Testis (tissue), 5 donors: ENCODE data around the gene ZNF567. TPM values are rescaled to one million over a fixed set of nuclear protein-coding genes. Genes with fewer than 3 reads are reported as not detected.

ENCODE experiments used
- DNase-seq: peaks from one replicate; pipeline ENCODE4 v3.0.0-alpha.2; 2019
- H3K27ac ChIP-seq, 2 donors: fragments of 200-600 bp; sonication (generic); one replicate each; pipeline ENCODE4 v1.5.1; 2019
- H3K27me3 ChIP-seq: fragments of 200-600 bp; sonication (generic); one replicate; pipeline ENCODE4 v1.5.1; 2019
- H3K36me3 ChIP-seq: fragments of 200-600 bp; sonication (generic); one replicate; pipeline ENCODE4 v1.5.1; 2017; ENCODE audit warnings: low read depth; ENCODE audit errors: missing control alignments
- H3K4me1 ChIP-seq: fragments of 200-600 bp; sonication (generic); one replicate; pipeline ENCODE4 v1.5.1; 2019
- H3K4me3 ChIP-seq, 2 donors: fragments of 200-600 bp; sonication (generic); one replicate each; pipeline ENCODE4 v1.5.1; 2017 to 2019
- H3K9me3 ChIP-seq: fragments of 200-600 bp; sonication (generic); one replicate; pipeline ENCODE4 v1.5.1; 2017
- CTCF ChIP-seq, 3 experiments: fragments of 450-650 bp in 2 of 3; fragments of 200-600 bp in 1 of 3; sonication (generic) in 1 of 3; IDR thresholded peaks; one replicate each; pipeline ENCODE4 v1.5.1; 2016 to 2019; ENCODE audit warnings: antibody characterized with exemption in 3 of 3, mild to moderate bottlenecking in 2 of 3, moderate library complexity in 1 of 3
- POLR2A ChIP-seq: fragments of 450-650 bp; IDR thresholded peaks from one replicate; pipeline ENCODE4 v1.6.1; 2017; ENCODE audit warnings: antibody characterized with exemption, mild to moderate bottlenecking, moderate library complexity
- WGBS, 2 donors: methylation state at CpG; one replicate each; pipeline ENCODE4 v1.1.5; 2018; 5-methylcytosine and 5-hydroxymethylcytosine counted together
- intact Hi-C: fragments of 100-400 bp; cut with DNase I; formaldehyde crosslinking; loops from one replicate; pipeline ENCODE4 v1.15.1; 2023; ENCODE audit warnings: low total_unique reads
- long read RNA-seq, 2 donors: transcript quantifications; one replicate each; lab custom pipeline, GENCODE V29; 2026
- polyA plus RNA-seq: library from polyadenylated mRNA; stranded (reverse); fragments of 350-450 nt; fragmentation: Illumina TruSeq; extraction: RNeasy Lipid Tissue Mini Kit (QIAGEN cat#74804); gene quantifications from one replicate; pipeline ENCODE4 v1.2.3, GENCODE V29; 2014; ENCODE audit warnings: low read depth, low replicate concordance; ENCODE audit not compliant: insufficient read depth
- total RNA-seq, 2 donors: library from RNA; depleted of rRNA; stranded (reverse); fragments of >200 nt; gene quantifications; one replicate each; pipeline ENCODE4 v1.2.3, GENCODE V29; 2016

ZNF567 gene
- 10 to 100 TPM in 1 of 2 donors, 1 to 10 TPM in 1; 9.8 to 17.0 TPM for total RNA-seq
- polyA plus RNA-seq: 17.9 TPM
- long read RNA-seq, donor 1, partial matches to known transcripts: 5 of 8 reads
- long read RNA-seq, donor 1, other reads (novel, unspliced or antisense): 0 of 8 reads
- long read RNA-seq, donor 2, partial matches to known transcripts: 0 of 1 reads
- long read RNA-seq, donor 2, other reads (novel, unspliced or antisense): 0 of 1 reads

DNA sequence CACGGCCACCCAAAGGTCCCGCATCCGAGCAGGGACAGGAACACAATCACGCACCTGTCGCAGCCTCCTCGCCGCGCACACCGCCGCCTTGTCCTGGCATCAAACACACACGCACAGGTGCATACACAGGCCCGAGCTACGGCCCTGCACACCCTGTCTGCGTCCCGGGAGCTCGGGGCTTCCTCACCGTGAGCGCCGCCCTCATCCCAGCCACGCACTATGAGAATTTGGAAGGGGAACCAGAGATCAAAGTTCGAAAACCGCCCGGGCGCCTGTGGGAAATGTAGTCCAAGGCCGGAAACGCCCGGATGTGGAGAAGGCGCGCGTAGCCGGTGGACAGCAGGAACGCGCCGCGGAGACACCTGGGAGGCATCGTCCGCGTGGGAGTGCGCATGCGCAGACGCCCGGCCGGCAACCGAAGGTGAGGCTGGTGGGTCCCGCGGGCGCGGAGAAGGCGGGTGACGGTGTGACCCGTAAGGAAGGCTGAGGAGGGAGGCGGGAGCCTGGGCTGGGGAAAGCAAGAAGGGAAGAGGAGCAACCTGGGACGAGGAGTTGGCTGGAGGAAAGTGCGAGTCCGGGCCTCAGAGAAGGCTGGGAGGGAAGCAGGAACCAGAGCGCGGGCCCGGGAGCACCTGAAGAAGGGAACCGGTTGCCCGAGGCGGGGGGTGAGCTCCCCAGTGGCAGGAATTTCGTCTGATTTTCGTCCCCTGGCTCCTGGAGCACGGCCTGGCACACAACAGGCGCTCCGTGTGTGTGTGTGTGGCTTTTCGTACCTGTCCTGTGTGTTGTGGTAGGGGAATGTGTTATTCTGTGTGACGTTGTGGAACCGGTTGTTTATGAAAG is at the start of gene ZNF567:
TSS of gene ZNF567 (plus strand) at position 399 of the 843 bp plus-strand sequence. CDS start 7,256 bp downstream, outside the sequence.
- Histone ChIP-seq H3K4me3 (peak within 1 kb of the TSS; percentile 68 to 80), H3K9me3 (no peaks in the 10 kb centered on the region), H3K36me3 (no peaks in the 10 kb centered on the region), H3K4me1 (peaks cover 12% of the 10 kb centered on the region), H3K27me3 (no peaks in the 10 kb centered on the region), H3K27ac (peak within 1 kb of the TSS; percentile 8 to 56)
- DNase-seq: peak; percentile 99
- TF ChIP-seq POLR2A (no peak), CTCF (IDR thresholded peaks at IDR 0.05) (peak in 1 of 3 experiments; percentile 19)
- intact Hi-C loops: no loop called here
- WGBS, 2 donors: 0% methylated on average over 55 to 69 of the region's 69 CpGs

DNA sequence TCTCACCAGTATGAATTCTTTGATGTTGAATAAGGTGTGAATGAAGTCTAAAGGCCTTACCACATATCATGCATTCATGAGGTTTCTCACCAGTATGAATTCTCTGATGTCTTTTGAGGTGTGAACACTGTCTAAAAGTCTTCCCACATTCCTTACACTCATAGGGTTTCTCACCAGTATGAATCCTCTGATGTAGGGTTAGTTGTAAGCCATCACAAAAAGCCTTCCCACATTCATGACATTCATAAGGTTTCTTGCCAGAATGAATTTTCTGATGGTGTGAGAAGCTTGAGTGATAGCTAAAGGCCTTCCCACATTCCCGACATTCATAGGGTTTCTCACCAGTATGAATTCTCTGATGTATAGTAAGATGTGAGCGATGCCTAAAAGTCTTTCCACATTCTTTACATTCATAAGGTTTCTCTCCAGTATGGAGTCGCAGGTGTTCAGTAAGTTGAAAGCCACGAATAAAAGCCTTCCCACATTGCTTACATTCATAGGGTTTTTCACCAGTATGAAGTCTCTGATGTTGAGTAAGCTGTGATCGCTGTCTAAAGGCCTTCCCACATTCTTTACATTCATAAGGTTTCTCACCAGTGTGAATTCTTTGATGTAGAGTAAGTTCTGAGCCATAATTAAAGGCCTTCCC is 48.4 kb upstream of the ZNF567 start:
- intact Hi-C loops: no loop called here
- WGBS, 2 donors: 95% methylated on average over 5 of the region's 5 CpGs
- Histone ChIP-seq H3K9me3 (no peaks in the 10 kb centered on the region), H3K4me1 (no peaks in the 10 kb centered on the region), H3K27me3 (no peaks in the 10 kb centered on the region), H3K27ac (no peak overlapping the region), H3K4me3 (no peak overlapping the region), H3K36me3 (no peaks in the 10 kb centered on the region)
- no peak for DNase-seq
- no peak for TF ChIP-seq CTCF (IDR thresholded peaks at IDR 0.05)
- no peak for TF ChIP-seq POLR2A

DNA sequence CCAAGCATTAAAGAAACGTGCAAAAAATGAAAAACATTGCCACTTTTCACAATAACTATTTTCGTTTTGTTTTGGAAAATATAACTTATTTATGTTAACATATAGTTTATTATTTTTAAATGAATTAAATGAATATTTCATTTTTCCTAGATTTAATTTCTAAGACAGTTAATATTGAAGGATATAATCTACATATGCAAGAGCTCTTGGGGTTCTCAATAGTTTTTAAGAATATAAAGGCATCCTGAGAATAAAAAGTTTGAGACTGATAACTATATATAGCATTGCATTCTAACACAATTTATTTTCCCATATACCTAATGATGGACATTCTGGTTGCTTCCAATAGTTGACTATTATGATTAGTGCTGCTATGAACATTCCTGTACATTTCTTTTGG is 40.7 kb upstream of the ZNF567 start:
- Histone ChIP-seq H3K36me3 (no peaks in the 10 kb centered on the region), H3K27me3 (no peaks in the 10 kb centered on the region), H3K9me3 (no peaks in the 10 kb centered on the region), H3K27ac (no peak overlapping the region), H3K4me3 (no peak overlapping the region), H3K4me1 (no peaks in the 10 kb centered on the region)
- 92 to 95% methylated on average over 2 of the region's 2 CpGs for WGBS, 2 donors
- intact Hi-C loops: no loop called here
- no peak for DNase-seq
- TF ChIP-seq POLR2A (no peak), CTCF (IDR thresholded peaks at IDR 0.05) (no peak)

DNA sequence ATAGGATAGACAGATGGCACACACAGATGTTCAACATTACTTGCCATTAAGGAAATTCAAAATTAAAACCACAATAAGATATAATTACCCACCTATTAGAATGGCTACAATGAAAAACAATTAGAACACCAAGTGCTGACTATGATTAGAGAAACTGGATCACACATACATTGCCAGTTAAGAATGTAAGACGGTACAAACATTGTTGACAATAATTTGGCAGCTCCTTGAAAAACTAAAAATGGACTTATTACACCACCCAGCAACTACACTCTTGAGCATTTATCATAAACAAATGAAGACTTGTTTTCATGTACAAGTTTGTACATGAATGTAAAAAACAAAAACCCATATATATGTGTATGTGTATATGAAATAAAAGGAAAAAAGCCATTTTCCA is 34.5 kb upstream of the ZNF567 start:
- Histone ChIP-seq H3K27me3 (no peaks in the 10 kb centered on the region), H3K9me3 (no peaks in the 10 kb centered on the region), H3K27ac (no peak overlapping the region), H3K4me1 (no peaks in the 10 kb centered on the region), H3K4me3 (no peak overlapping the region), H3K36me3 (peaks cover 8% of the 10 kb centered on the region)
- WGBS, 2 donors: 84 to 95% methylated on average over 1 of the region's 1 CpG
- DNase-seq: no peak
- no peak for TF ChIP-seq CTCF (IDR thresholded peaks at IDR 0.05)
- TF ChIP-seq POLR2A: no peak
- intact Hi-C loops: no loop called here
